Colonic mucosa (tissue), 4 donors: ENCODE data around the gene TAOK2. TPM values are rescaled to one million over a fixed set of nuclear protein-coding genes. Genes with fewer than 3 reads are reported as not detected.

Experiments used
- DNase-seq: peaks from one replicate; pipeline ENCODE4 v3.0.0-alpha.2; 2020
- H3K27ac ChIP-seq: fragments of 200-600 bp; one replicate; pipeline ENCODE4 v1.8.0; 2021
- H3K27me3 ChIP-seq: fragments of 200-600 bp; one replicate; pipeline ENCODE4 v1.8.0; 2021
- H3K36me3 ChIP-seq: fragments of 200-600 bp; one replicate; pipeline ENCODE4 v1.8.0; 2021
- H3K4me1 ChIP-seq: fragments of 200-600 bp; one replicate; pipeline ENCODE4 v1.8.0; 2021; ENCODE audit warnings: mild to moderate bottlenecking
- H3K4me3 ChIP-seq: fragments of 200-600 bp; one replicate; pipeline ENCODE4 v1.8.0; 2021
- H3K9ac ChIP-seq, 2 donors: one replicate each; pipeline ENCODE4 v1.7.0; 2013; ENCODE audit warnings: control low read depth in 2 of 2, low read depth in 2 of 2, low read length in 2 of 2
- H3K9me3 ChIP-seq: fragments of 200-600 bp; one replicate; pipeline ENCODE4 v1.8.0; 2021
- intact Hi-C: fragments of 100-400 bp; cut with DNase I; formaldehyde crosslinking; loops from one replicate; pipeline ENCODE4 v1.14.1; 2022
- total RNA-seq, 2 donors: library from RNA; stranded (reverse); fragmentation: NEBNext Ultra II Directional in 1 of 2; extraction: Animal tissue kit (Norgen Biotek cat#: 25700) in 1 of 2; gene quantifications; one replicate each; pipeline ENCODE4 v1.2.1, GENCODE V29; 2021
- TF ChIP-seq, protein P1 (sequence below): fragments of 200-600 bp; IDR thresholded peaks from one replicate; pipeline ENCODE4 v1.8.0; 2022; ENCODE audit warnings: antibody characterized with exemption, mild to moderate bottlenecking
- donor health status: healthy.
- donor health status: DM: no; HTN: no; CAD: no.
- donor health status: DM: no; HTN: no; CAD: no.

Gene TAOK2
- total RNA-seq, 2 donors from 2014 or later = 37.4 to 62.3 TPM

GRCh38 chr16:30028438-30029076 lies 54.9 kb downstream of the TAOK2 start:
- DNase-seq = no peak
- H3K36me3 ChIP-seq = no peaks in the 10 kb centered on the region

GRCh38 chr16:30030011-30030685 lies 56.5 kb downstream of the TAOK2 start:
- H3K9me3 ChIP-seq = no peaks in the 10 kb centered on the region
- no peaks in the 10 kb centered on the region for H3K4me1 ChIP-seq
- intact Hi-C loops = no loop called here
- peaks cover 26% of the 10 kb centered on the region for H3K27me3 ChIP-seq
- H3K9ac ChIP-seq = no peak overlapping the region
- TF ChIP-seq, protein P1, sequence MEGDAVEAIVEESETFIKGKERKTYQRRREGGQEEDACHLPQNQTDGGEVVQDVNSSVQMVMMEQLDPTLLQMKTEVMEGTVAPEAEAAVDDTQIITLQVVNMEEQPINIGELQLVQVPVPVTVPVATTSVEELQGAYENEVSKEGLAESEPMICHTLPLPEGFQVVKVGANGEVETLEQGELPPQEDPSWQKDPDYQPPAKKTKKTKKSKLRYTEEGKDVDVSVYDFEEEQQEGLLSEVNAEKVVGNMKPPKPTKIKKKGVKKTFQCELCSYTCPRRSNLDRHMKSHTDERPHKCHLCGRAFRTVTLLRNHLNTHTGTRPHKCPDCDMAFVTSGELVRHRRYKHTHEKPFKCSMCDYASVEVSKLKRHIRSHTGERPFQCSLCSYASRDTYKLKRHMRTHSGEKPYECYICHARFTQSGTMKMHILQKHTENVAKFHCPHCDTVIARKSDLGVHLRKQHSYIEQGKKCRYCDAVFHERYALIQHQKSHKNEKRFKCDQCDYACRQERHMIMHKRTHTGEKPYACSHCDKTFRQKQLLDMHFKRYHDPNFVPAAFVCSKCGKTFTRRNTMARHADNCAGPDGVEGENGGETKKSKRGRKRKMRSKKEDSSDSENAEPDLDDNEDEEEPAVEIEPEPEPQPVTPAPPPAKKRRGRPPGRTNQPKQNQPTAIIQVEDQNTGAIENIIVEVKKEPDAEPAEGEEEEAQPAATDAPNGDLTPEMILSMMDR = no peak
- DNase-seq = no peak
- no peak overlapping the region for H3K27ac ChIP-seq
- no peaks in the 10 kb centered on the region for H3K36me3 ChIP-seq
- no peak overlapping the region for H3K4me3 ChIP-seq

More at GRCh38 chr16:30028438-30029076, 54.9 kb downstream of the TAOK2 start:
- no peak overlapping the region for H3K4me3 ChIP-seq
- TF ChIP-seq, protein P1 = no peak
- H3K9me3 ChIP-seq = no peaks in the 10 kb centered on the region
- peaks cover 26% of the 10 kb centered on the region for H3K27me3 ChIP-seq
- no peak overlapping the region for H3K9ac ChIP-seq
- H3K4me1 ChIP-seq = no peaks in the 10 kb centered on the region
- H3K27ac ChIP-seq = no peak overlapping the region
- intact Hi-C loops = no loop called here

DNA sequence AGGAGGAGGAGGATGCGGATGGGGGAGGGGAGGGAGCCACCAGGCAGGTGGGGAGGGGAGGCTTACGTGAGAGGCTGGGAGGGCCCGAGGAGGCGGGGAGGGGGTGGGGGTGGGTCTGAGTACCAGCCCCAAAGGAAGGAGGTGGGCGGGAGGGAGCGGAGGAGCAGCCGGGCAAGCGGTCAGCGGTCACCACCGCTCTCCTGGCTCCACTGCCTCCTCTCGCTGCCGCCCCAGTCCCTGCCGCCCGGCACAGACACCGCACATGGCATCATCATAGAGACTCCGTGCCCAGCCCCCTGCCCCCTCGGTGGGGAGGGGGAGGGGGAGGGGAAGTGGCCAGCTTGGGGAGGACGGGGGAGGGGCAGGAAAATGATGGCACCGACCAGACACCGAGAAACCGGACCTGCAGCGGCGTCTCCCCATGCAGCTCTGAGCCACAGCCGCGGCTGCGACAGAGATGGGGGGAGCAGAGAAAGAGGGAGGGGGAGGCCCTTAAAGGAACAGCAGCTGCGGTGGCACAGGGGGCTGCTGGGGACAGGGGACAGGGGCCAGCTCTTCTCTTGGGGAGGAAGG lies 57.3 kb downstream of the TAOK2 start, which contains the start of gene TLCD3B:
TSS of gene TLCD3B (minus strand) at position 431 of the 573 bp plus-strand sequence. CDS start 744 bp downstream, outside the sequence.
- Histone ChIP-seq H3K27me3 (peaks cover 26% of the 10 kb centered on the region), H3K4me3 (no peak within 1 kb of the TSS)

GRCh38 chr16:30031477-30031918 lies 57.8 kb downstream of the TAOK2 start:
- H3K27me3 ChIP-seq = peaks cover 26% of the 10 kb centered on the region
- TF ChIP-seq, protein P1 = no peak
- no peak for DNase-seq
- H3K9ac ChIP-seq = no peak overlapping the region
- no peak overlapping the region for H3K27ac ChIP-seq
- intact Hi-C loops = no loop called here
- H3K4me3 ChIP-seq = no peak overlapping the region
- no peaks in the 10 kb centered on the region for H3K36me3 ChIP-seq
- H3K4me1 ChIP-seq = no peaks in the 10 kb centered on the region
- no peaks in the 10 kb centered on the region for H3K9me3 ChIP-seq

More for the DNA sequence above, 57.3 kb downstream of the TAOK2 start, which contains the start of gene TLCD3B:
- no peak within 1 kb of the TSS for H3K9ac ChIP-seq
- no peak within 1 kb of the TSS for H3K27ac ChIP-seq
- TF ChIP-seq, protein P1 = no peak
- no peaks in the 10 kb centered on the region for H3K36me3 ChIP-seq
- DNase-seq = no peak
- no peaks in the 10 kb centered on the region for H3K9me3 ChIP-seq
- intact Hi-C loops = no loop called here
- H3K4me1 ChIP-seq = no peaks in the 10 kb centered on the region

DNA sequence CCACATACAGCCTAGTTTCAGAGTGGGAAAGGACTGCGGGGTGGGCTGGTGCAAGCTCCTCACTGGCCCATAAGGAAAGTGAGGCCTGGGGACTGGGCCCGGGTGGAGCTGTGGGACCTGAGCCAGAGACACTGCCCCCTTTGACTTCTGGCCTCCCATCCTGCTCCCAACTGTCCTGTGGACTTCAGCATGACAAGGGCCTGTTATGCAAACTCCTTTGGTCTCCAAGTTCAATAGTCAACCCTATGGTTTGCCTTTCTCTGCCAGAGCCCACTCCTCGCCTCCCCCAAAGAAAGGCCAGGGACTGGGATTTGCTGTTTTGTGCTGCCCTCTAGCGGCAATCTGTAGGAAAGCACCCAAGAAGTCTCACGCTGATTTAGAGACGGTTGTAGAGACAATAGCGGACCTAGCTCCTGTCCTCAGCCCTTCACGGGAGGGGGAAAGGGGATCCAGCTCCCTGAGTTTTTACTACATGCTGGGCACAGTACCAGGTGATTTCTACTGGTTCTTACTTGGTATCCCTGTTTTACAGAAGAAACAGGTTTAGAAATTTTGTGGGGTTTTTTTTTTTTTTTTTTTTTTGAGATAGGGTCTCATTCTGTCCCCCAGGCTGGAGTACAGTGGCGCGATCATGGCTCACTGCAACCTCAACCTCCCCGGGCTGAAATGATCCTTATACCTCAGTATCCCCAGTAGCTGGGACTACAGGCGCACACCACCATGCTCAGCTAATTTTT lies 58.6 kb downstream of the TAOK2 start:
- Histone ChIP-seq H3K9me3 (no peaks in the 10 kb centered on the region), H3K36me3 (no peaks in the 10 kb centered on the region), H3K9ac (no peak overlapping the region), H3K27ac (no peak overlapping the region), H3K4me1 (no peaks in the 10 kb centered on the region), H3K27me3 (peaks cover 26% of the 10 kb centered on the region), H3K4me3 (no peak overlapping the region)
- peak; percentile 61 for DNase-seq
- TF ChIP-seq, protein P1 = peak; percentile 65
- intact Hi-C loops = no loop called here
